CD4-positive, alpha-beta T cell treated with Interleukin-6 for 4 hours (primary cell): ENCODE results near the gene GIPC1.
"Not testable (repeated sequence)": the region's sequence is repeated elsewhere in the genome, so short reads cannot be mapped to it uniquely, and the experiment has no call there.

Experiments
- DNase-seq: peaks from one replicate; pipeline ENCODE4 v3.0.0-alpha.2; 2020; ENCODE audit warnings: mixed read lengths

The GIPC1 gene

GRCh38 chr19:14517446-14517839 is 21.5 kb upstream of the GIPC1 start:
- no peak for DNase-seq

- DNase-seq: peak; percentile 31
Measured at GRCh38 chr19:14516746-14517438, 21.0 kb upstream of the GIPC1 start.

- peak; percentile 31 for DNase-seq
Measured at GRCh38 chr19:14516048-14516534, 20.2 kb upstream of the GIPC1 start.

GRCh38 chr19:14515501-14516047 is 19.6 kb upstream of the GIPC1 start:
- DNase-seq: no peak

GRCh38 chr19:14514215-14514863 is 18.4 kb upstream of the GIPC1 start:
- no peak for DNase-seq

- no peak for DNase-seq
Measured at GRCh38 chr19:14512406-14512961, 16.6 kb upstream of the GIPC1 start.

GRCh38 chr19:14511229-14511593 is 15.3 kb upstream of the GIPC1 start:
- no peak for DNase-seq

GRCh38 chr19:14510311-14511228 is 14.6 kb upstream of the GIPC1 start:
- DNase-seq: no peak

- no peak for DNase-seq
Measured at GRCh38 chr19:14507704-14508542, 12.0 kb upstream of the GIPC1 start.

- DNase-seq: peak; percentile 85
Measured at GRCh38 chr19:14505488-14506239, 9.7 kb upstream of the GIPC1 start.

- not testable (repeated sequence) for DNase-seq
Measured at GRCh38 chr19:14504575-14504974, 8.6 kb upstream of the GIPC1 start.

- no peak for DNase-seq
Measured at GRCh38 chr19:14503285-14503684, 7.4 kb upstream of the GIPC1 start.

GRCh38 chr19:14502334-14503092 is 6.6 kb upstream of the GIPC1 start:
- DNase-seq: no peak

- DNase-seq: no peak
Measured at GRCh38 chr19:14497228-14497921, 1.4 kb upstream of the GIPC1 start.

GRCh38 chr19:14496834-14497227 is 904 bp upstream of the GIPC1 start:
- DNase-seq: no peak

GRCh38 chr19:14495672-14496028 is 277 bp downstream of the GIPC1 start:
- DNase-seq: no peak

GRCh38 chr19:14494910-14495671 is 836 bp downstream of the GIPC1 start:
- DNase-seq: no peak

GRCh38 chr19:14494411-14494810 is 1.5 kb downstream of the GIPC1 start:
- no peak for DNase-seq

GRCh38 chr19:14492756-14493337 is 3.1 kb downstream of the GIPC1 start:
- no peak for DNase-seq
